Measurements from ENCODE around the gene PTPRF. TPM values are rescaled to one million over a fixed set of nuclear protein-coding genes. Genes with fewer than 3 reads are reported as not detected.

The PTPRF gene
- total RNA-seq, 1 donor from 2014 or later = 66.7 TPM

DNA sequence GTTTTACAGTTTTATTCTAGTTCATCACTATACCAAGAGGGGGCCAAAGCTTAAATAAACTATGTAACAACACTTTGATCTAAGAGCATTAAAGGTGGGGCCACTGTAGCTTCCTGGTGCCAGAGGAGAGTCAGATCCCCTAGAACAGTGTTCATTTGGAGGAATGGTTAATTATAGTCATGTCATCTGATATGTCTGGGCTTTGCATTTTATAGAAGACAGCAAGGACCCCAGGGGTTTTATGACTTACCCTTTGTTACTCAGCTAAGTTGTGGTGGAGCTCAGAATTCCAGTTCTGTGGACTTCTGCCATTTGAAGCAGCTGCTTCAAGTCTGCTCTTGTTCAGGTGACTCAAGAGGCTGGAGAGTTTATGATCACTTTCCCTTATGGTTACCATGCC lies 135.9 kb downstream of the PTPRF start:
- Mint-ChIP-seq H3K4me1 (ENCODE audit: low read depth) (peaks cover 17% of the 10 kb centered on the region), H3K9me3 (ENCODE audit: low read depth) (no peaks in the 10 kb centered on the region), H3K27ac (ENCODE audit: unreplicated experiment) (no peak overlapping the region), H3K4me3 (ENCODE audit: unreplicated experiment) (no peak overlapping the region), H3K36me3 (ENCODE audit: low read depth) (peaks cover 56% of the 10 kb centered on the region), H3K27me3 (ENCODE audit: low read depth) (no peaks in the 10 kb centered on the region)
- TF ChIP-seq, protein P1, sequence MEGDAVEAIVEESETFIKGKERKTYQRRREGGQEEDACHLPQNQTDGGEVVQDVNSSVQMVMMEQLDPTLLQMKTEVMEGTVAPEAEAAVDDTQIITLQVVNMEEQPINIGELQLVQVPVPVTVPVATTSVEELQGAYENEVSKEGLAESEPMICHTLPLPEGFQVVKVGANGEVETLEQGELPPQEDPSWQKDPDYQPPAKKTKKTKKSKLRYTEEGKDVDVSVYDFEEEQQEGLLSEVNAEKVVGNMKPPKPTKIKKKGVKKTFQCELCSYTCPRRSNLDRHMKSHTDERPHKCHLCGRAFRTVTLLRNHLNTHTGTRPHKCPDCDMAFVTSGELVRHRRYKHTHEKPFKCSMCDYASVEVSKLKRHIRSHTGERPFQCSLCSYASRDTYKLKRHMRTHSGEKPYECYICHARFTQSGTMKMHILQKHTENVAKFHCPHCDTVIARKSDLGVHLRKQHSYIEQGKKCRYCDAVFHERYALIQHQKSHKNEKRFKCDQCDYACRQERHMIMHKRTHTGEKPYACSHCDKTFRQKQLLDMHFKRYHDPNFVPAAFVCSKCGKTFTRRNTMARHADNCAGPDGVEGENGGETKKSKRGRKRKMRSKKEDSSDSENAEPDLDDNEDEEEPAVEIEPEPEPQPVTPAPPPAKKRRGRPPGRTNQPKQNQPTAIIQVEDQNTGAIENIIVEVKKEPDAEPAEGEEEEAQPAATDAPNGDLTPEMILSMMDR (IDR thresholded peaks at IDR 0.05) = no peak
- no peak for DNase-seq (ENCODE audit: low spot score)

DNA sequence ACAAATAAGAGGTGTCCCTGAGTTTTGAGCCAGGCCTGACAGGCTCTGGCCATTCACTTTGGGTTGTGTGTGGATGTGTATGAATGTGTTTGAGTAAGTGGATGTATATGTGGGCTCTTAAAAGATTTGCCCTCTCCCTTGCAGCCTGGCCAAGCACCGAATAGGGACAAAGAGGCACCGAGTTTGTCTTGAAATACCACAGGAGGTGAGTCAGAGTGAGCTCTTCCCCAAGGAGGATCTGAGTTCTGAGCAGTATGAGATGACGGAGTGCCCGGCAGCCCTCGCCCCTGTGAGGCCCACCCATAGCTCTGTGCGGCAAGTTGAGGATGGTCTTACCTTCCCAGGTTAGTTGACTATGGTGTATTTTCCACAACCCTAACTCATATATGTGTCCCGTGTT lies 138.3 kb downstream of the PTPRF start:
- peaks cover 30% of the 10 kb centered on the region for H3K4me1 Mint-ChIP-seq (ENCODE audit: low read depth)
- peak overlapping the region; percentile 60 for H3K27ac Mint-ChIP-seq (ENCODE audit: unreplicated experiment)
- TF ChIP-seq, protein P1 (IDR thresholded peaks at IDR 0.05) = no peak
- H3K9me3 Mint-ChIP-seq (ENCODE audit: low read depth) = no peaks in the 10 kb centered on the region
- DNase-seq (ENCODE audit: low spot score) = no peak
- H3K4me3 Mint-ChIP-seq (ENCODE audit: unreplicated experiment) = no peak overlapping the region
- H3K36me3 Mint-ChIP-seq (ENCODE audit: low read depth) = peaks cover 56% of the 10 kb centered on the region
- no peaks in the 10 kb centered on the region for H3K27me3 Mint-ChIP-seq (ENCODE audit: low read depth)

DNA sequence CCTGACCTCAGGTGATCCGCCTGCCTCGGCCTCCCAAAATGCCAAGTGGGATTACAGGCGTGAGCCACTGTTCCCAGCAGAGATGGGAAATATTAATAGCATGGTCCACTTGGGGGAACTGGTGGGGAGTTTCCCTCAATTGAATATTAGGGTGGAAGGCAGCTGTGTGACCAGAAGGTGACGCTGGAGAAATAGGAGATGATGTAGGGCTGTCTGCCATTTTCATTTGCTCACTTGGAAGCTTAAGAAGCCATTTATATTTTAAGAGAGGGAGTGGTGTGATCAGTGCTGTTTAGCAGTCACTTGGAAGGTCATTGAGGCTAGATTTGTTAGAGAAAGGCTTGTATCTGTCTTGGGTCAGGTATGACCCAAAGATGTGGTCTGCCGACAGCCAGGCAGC lies 139.2 kb downstream of the PTPRF start:
- Mint-ChIP-seq H3K27me3 (ENCODE audit: low read depth) (no peaks in the 10 kb centered on the region), H3K36me3 (ENCODE audit: low read depth) (peaks cover 55% of the 10 kb centered on the region)
- no peak for DNase-seq (ENCODE audit: low spot score)

DNA sequence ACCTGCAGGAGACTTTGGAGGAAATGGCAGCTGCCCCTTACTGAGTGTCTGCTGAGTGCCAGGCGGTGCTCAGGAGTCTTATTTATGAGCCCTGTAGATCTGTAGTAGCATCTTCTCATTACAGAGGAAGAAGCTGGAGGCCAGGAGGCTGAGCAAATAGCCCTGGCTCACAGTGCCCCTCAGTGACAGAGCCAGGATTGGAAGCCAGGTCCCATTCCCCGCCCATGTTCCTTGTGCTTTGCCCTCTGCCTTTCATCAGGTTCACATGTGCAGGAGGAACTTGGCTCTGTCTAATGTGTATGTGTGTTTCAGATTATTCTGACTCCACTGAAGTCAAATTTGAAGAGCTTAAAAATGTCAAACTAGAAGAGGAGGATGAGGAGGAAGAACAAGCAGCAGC lies 140.5 kb downstream of the PTPRF start:
- H3K36me3 Mint-ChIP-seq (ENCODE audit: low read depth) = peaks cover 56% of the 10 kb centered on the region
- H3K9me3 Mint-ChIP-seq (ENCODE audit: low read depth) = no peaks in the 10 kb centered on the region
- H3K4me3 Mint-ChIP-seq (ENCODE audit: unreplicated experiment) = no peak overlapping the region
- H3K27ac Mint-ChIP-seq (ENCODE audit: unreplicated experiment) = peak overlapping the region; percentile 75
- peaks cover 30% of the 10 kb centered on the region for H3K4me1 Mint-ChIP-seq (ENCODE audit: low read depth)
- H3K27me3 Mint-ChIP-seq (ENCODE audit: low read depth) = no peaks in the 10 kb centered on the region
- TF ChIP-seq, protein P1 (IDR thresholded peaks at IDR 0.05) = no peak
- no peak for DNase-seq (ENCODE audit: low spot score)

More for the DNA sequence above, 139.2 kb downstream of the PTPRF start:
- Mint-ChIP-seq H3K27ac (ENCODE audit: unreplicated experiment) (no peak overlapping the region), H3K4me1 (ENCODE audit: low read depth) (peaks cover 30% of the 10 kb centered on the region), H3K4me3 (ENCODE audit: unreplicated experiment) (no peak overlapping the region), H3K9me3 (ENCODE audit: low read depth) (no peaks in the 10 kb centered on the region)
- TF ChIP-seq, protein P1 (IDR thresholded peaks at IDR 0.05) = no peak

DNA sequence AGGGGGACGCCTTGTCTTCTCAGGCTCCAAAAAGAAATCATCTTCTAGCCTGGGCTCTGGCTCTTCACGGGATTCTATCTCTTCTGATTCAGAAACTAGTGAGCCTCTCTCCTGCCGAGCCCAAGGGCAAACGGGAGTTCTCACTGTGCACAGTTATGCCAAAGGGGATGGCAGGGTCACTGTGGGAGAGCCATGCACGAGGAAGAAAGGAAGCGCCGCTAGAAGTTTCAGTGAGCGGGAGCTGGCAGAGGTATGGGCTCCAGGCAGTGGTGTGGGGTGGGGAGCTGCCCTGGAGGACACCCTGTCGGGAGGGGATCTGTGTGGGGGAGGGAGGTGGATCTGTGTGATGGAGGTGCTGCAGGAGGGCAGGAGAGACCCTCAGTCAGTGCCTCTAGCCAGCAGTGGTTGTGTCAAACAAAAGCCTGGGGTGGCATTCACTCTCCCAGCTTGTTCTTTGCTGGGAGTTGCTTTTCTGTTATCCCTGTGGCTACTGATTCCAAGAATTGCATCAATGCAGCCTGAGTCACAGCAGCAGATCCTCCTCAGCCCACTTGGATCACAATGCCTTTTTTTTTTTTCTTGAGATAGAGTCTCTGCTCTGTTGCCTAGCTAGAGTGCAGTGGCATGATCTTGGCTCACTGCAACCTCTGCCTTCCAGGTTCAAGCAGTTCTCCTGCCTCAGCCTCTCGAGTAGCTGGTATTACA lies 141.1 kb downstream of the PTPRF start:
- H3K4me1 Mint-ChIP-seq (ENCODE audit: low read depth) = peaks cover 30% of the 10 kb centered on the region
- TF ChIP-seq, protein P1 (IDR thresholded peaks at IDR 0.05) = no peak
- H3K4me3 Mint-ChIP-seq (ENCODE audit: unreplicated experiment) = no peak overlapping the region
- peak overlapping the region; percentile 75 for H3K27ac Mint-ChIP-seq (ENCODE audit: unreplicated experiment)
- no peak for DNase-seq (ENCODE audit: low spot score)
- peaks cover 55% of the 10 kb centered on the region for H3K36me3 Mint-ChIP-seq (ENCODE audit: low read depth)
- H3K27me3 Mint-ChIP-seq (ENCODE audit: low read depth) = no peaks in the 10 kb centered on the region
- H3K9me3 Mint-ChIP-seq (ENCODE audit: low read depth) = no peaks in the 10 kb centered on the region
